ENCODE data around the gene SHLD1. TPM values are rescaled to one million over a fixed set of nuclear protein-coding genes. Genes with fewer than 3 reads are reported as not detected.

The SHLD1 gene
- polyA plus RNA-seq, 1 experiment = 4.1 TPM

GRCh38 chr20:5806457-5807263 lies 56.5 kb downstream of the SHLD1 start:
- H3K9me3 ChIP-seq (ENCODE audit: control insufficient read depth, insufficient read depth, low read length) = no peaks in the 10 kb centered on the region
- no peak overlapping the region for H3K27ac ChIP-seq (ENCODE audit: low read depth, low read length)
- POLR2A ChIA-PET = no interaction called here
- H3K27me3 ChIP-seq (ENCODE audit: control insufficient read depth, insufficient read depth, low read length) = no peaks in the 10 kb centered on the region
- CTCF ChIA-PET = interaction anchor here (0.6 kb wide), 1 partner anchor 359 kb away, joined by 4 read pairs; no protein-coding TSS in a partner anchor
- TF ChIP-seq, protein P1, sequence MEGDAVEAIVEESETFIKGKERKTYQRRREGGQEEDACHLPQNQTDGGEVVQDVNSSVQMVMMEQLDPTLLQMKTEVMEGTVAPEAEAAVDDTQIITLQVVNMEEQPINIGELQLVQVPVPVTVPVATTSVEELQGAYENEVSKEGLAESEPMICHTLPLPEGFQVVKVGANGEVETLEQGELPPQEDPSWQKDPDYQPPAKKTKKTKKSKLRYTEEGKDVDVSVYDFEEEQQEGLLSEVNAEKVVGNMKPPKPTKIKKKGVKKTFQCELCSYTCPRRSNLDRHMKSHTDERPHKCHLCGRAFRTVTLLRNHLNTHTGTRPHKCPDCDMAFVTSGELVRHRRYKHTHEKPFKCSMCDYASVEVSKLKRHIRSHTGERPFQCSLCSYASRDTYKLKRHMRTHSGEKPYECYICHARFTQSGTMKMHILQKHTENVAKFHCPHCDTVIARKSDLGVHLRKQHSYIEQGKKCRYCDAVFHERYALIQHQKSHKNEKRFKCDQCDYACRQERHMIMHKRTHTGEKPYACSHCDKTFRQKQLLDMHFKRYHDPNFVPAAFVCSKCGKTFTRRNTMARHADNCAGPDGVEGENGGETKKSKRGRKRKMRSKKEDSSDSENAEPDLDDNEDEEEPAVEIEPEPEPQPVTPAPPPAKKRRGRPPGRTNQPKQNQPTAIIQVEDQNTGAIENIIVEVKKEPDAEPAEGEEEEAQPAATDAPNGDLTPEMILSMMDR (IDR thresholded peaks at IDR 0.05; ENCODE audit: low read depth, low read length) = no peak
- no peak overlapping the region for H3K4me3 ChIP-seq (ENCODE audit: low read depth, low read length)
- no peak for DNase-seq (ENCODE audit: low read depth, low spot score)

DNA sequence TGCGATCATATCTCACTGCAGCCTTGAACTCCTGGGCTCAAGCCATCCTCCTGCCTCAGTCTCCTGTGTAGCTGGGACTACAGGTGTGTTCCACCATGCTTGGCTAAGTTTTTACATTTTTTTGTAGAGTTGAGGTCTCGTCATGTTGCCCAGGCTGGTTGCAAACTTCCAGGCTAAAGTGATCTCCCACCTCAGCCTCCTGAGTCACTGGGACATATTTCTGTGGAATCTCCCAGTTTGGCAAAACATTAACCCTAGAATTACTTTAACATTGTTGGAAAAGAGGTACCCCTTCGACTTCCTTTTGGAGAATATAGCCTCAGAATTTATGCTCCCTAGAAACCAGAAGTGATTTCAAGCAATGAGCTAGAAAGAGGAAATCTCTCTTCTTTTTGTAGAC lies 57.2 kb downstream of the SHLD1 start:
- DNase-seq (ENCODE audit: low read depth, low spot score) = no peak
- H3K27ac ChIP-seq (ENCODE audit: low read depth, low read length) = peak overlapping the region; percentile 11
- POLR2A ChIA-PET = no interaction called here
- TF ChIP-seq, protein P1 (IDR thresholded peaks at IDR 0.05; ENCODE audit: low read depth, low read length) = no peak
- CTCF ChIA-PET = no interaction called here
- no peak overlapping the region for H3K4me3 ChIP-seq (ENCODE audit: low read depth, low read length)
- no peaks in the 10 kb centered on the region for H3K9me3 ChIP-seq (ENCODE audit: control insufficient read depth, insufficient read depth, low read length)
- no peaks in the 10 kb centered on the region for H3K27me3 ChIP-seq (ENCODE audit: control insufficient read depth, insufficient read depth, low read length)

- ChIA-PET CTCF (interaction anchor here (1.2 kb wide), 1 partner anchor 280 kb away, joined by 4 read pairs; no protein-coding TSS in a partner anchor), POLR2A (no interaction called here)
- no peaks in the 10 kb centered on the region for H3K9me3 ChIP-seq (ENCODE audit: control insufficient read depth, insufficient read depth, low read length)
- H3K4me3 ChIP-seq (ENCODE audit: low read depth, low read length) = no peak overlapping the region
- TF ChIP-seq, protein P1 (IDR thresholded peaks at IDR 0.05; ENCODE audit: low read depth, low read length) = no peak
- H3K27me3 ChIP-seq (ENCODE audit: control insufficient read depth, insufficient read depth, low read length) = no peaks in the 10 kb centered on the region
- DNase-seq (ENCODE audit: low read depth, low spot score) = no peak
- no peak overlapping the region for H3K27ac ChIP-seq (ENCODE audit: low read depth, low read length)
Measured at GRCh38 chr20:5808901-5809300, 58.7 kb downstream of the SHLD1 start.

DNA sequence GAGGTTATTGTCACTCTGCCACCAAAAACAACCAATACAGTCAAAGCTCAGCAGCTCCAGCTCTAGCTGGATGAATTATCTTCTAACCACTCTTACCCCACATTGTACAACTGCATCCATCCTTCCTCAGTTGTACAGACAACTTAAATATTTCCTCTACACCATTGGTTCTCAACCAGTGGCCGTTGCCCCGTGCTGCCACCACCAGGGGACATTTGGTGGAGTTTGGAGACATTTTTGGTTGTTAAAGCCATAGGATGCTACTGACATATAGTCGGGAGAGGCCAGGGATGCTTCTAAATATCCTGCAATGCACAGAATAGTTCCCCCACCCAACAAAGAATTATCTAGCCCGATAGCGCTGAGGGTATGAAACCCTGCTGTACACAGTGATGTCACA lies 59.3 kb downstream of the SHLD1 start:
- no peak overlapping the region for H3K4me3 ChIP-seq (ENCODE audit: low read depth, low read length)
- ChIA-PET CTCF (interaction anchor here (1.2 kb wide), 1 partner anchor 280 kb away, joined by 4 read pairs; no protein-coding TSS in a partner anchor), POLR2A (no interaction called here)
- no peak for DNase-seq (ENCODE audit: low read depth, low spot score)
- H3K27ac ChIP-seq (ENCODE audit: low read depth, low read length) = no peak overlapping the region
- TF ChIP-seq, protein P1 (IDR thresholded peaks at IDR 0.05; ENCODE audit: low read depth, low read length) = no peak
- no peaks in the 10 kb centered on the region for H3K27me3 ChIP-seq (ENCODE audit: control insufficient read depth, insufficient read depth, low read length)
- H3K9me3 ChIP-seq (ENCODE audit: control insufficient read depth, insufficient read depth, low read length) = no peaks in the 10 kb centered on the region

- POLR2A ChIA-PET = no interaction called here
- DNase-seq (ENCODE audit: low read depth, low spot score) = no peak
- TF ChIP-seq, protein P1 (IDR thresholded peaks at IDR 0.05; ENCODE audit: low read depth, low read length) = no peak
- no peaks in the 10 kb centered on the region for H3K9me3 ChIP-seq (ENCODE audit: control insufficient read depth, insufficient read depth, low read length)
- H3K27ac ChIP-seq (ENCODE audit: low read depth, low read length) = no peak overlapping the region
- CTCF ChIA-PET = interaction anchor here (0.6 kb wide), 1 partner anchor 66 kb away, joined by 5 read pairs; no protein-coding TSS in a partner anchor
- H3K4me3 ChIP-seq (ENCODE audit: low read depth, low read length) = no peak overlapping the region
- H3K27me3 ChIP-seq (ENCODE audit: control insufficient read depth, insufficient read depth, low read length) = no peaks in the 10 kb centered on the region
Measured at GRCh38 chr20:5810800-5811422, 60.7 kb downstream of the SHLD1 start.

Data from AG04450 (cell line).